Fibroblast of lung (primary cell): ENCODE measurements around the gene EIF1. TPM values are rescaled to one million over a fixed set of nuclear protein-coding genes. Genes with fewer than 3 reads are reported as not detected.
A peak's percentile ranks its signal among the peaks of the same experiment; 100 is the strongest.

Source experiments
- DNase-seq, 2 donors: peaks; one replicate each; pipeline versions ENCODE4 v3.0.0 to v3.0.0-alpha.2; 2010; ENCODE audit warnings: low read depth in 2 of 2
- H2AFZ ChIP-seq: 2 replicates; pipeline ENCODE4 v1.5.1; 2012; ENCODE audit warnings: low read length, control low read depth, inconsistent platforms
- H3K27ac ChIP-seq: 2 replicates; pipeline ENCODE4 v1.5.1; 2011; ENCODE audit warnings: low read length, control low read depth; ENCODE audit not compliant: insufficient read depth
- H3K27me3 ChIP-seq: 2 replicates; pipeline ENCODE4 v1.5.1; 2011; ENCODE audit warnings: mild to moderate bottlenecking, low read length; ENCODE audit not compliant: control insufficient read depth, insufficient read depth
- H3K36me3 ChIP-seq: 2 replicates; pipeline ENCODE4 v1.5.1; 2011; ENCODE audit warnings: low read length; ENCODE audit not compliant: control insufficient read depth, insufficient read depth
- H3K4me1 ChIP-seq: 2 replicates; pipeline ENCODE4 v1.5.1; 2011; ENCODE audit warnings: low read length; ENCODE audit not compliant: control insufficient read depth, insufficient read depth; ENCODE audit errors: extremely low read depth
- H3K4me2 ChIP-seq: 2 replicates; pipeline ENCODE4 v1.5.1; 2011; ENCODE audit warnings: low read length, control low read depth; ENCODE audit not compliant: insufficient read depth; ENCODE audit errors: extremely low read depth
- H3K4me3 ChIP-seq, 4 experiments: fragments of 200-600 bp in 1 of 4; sonication (generic) in 1 of 4; replicated peaks in 1 of 4; 2 replicates each; pipeline ENCODE4 v1.5.1; 2011 to 2016; ENCODE audit warnings: low read length in 4 of 4, low read depth in 3 of 4, mild to moderate bottlenecking in 3 of 4, control low read depth in 2 of 4, inconsistent platforms in 1 of 4, mixed read lengths in 1 of 4; ENCODE audit not compliant: insufficient read depth in 1 of 4; ENCODE audit errors: control extremely low read depth in 1 of 4
- H3K79me2 ChIP-seq: 2 replicates; pipeline ENCODE4 v1.5.1; 2012; ENCODE audit warnings: mild to moderate bottlenecking, low read length, inconsistent platforms; ENCODE audit not compliant: control insufficient read depth, insufficient read depth
- H3K9ac ChIP-seq: 2 replicates; pipeline ENCODE4 v1.5.1; 2011; ENCODE audit warnings: mild to moderate bottlenecking, low read length, control low read depth; ENCODE audit not compliant: insufficient read depth
- H3K9me3 ChIP-seq: 2 replicates; pipeline ENCODE4 v1.5.1; 2012; ENCODE audit warnings: low read depth, low read length; ENCODE audit not compliant: control insufficient read depth, insufficient read depth
- H4K20me1 ChIP-seq: 2 replicates; pipeline ENCODE4 v1.5.1; 2011; ENCODE audit warnings: low read length; ENCODE audit not compliant: control insufficient read depth, insufficient read depth; ENCODE audit errors: extremely low read depth
- EZH2 ChIP-seq: IDR thresholded peaks from 2 replicates; pipeline ENCODE4 v1.5.1; 2012; ENCODE audit warnings: low read length, control low read depth, mild to moderate bottlenecking; ENCODE audit errors: missing control alignments
- polyA plus RNA-seq, 2 donors: library from polyadenylated mRNA; depleted of rRNA in 1 of 2; stranded (reverse) in 1 of 2; unstranded in 1 of 2; fragments of >200 nt; gene quantifications; 2 replicates each; pipeline ENCODE4 v1.2.1, GENCODE V29; 2011 to 2012; ENCODE audit warnings: missing spikeins in 1 of 2
- total RNA-seq: library from RNA; depleted of rRNA; stranded (reverse); fragments of >200 nt; gene quantifications from 2 replicates; pipeline ENCODE4 v1.2.1, GENCODE V29; 2014
- TF ChIP-seq, protein P1 (sequence below), 2 donors: IDR thresholded peaks in 1 of 2; conservative IDR thresholded peaks in 1 of 2; 1 replicate in 1 of 2; 2 replicates in 1 of 2; pipeline ENCODE4 v1.5.1; 2011 to 2012; ENCODE audit warnings: low read length in 2 of 2, control low read depth in 1 of 2, inconsistent platforms in 1 of 2, low read depth in 1 of 2, mild to moderate bottlenecking in 1 of 2

Gene EIF1
- total and polyA plus RNA-seq, 2 donors (not counting 1 experiment from before 2014, with no cell fraction given): 145 to 256 TPM

DNA sequence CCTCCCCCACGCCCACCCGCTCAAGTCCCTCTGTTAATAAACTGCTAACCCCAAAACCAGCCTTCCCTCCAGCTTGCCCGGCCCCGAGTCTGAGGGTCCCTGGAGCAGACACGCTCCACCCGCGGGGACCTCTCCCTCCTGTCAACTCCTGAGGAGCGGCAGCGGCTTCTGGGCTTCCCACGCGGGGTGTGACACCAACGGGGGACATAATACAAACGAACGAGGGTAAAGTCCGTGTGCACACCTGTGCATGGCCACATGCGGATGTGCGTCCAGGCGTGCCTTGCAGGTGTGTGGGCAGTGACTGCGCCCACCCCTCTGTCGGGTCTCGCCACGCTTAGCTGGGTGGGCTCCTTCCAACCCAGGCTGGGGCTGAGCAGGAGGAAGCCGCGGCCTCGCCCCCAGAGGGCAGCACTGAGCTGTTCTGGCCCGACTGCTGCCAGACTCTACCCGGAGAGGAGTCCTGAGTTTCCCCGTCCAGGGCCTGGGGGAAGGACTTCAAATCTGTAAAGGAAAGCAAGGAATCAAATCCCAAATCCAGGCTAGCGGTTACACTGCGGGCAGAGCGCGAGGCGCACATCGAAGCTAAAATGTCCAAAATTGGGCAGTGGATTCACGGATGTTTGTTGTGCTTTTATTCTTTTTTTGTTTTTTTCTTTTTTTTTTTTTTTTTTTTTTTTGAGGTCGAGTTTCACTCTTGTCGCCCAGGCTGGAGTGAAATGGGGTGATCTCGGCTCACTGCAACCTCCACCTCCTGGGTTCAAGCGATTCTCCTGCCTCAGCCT is 40.1 kb upstream of the EIF1 start:
- peak; percentile 70 to 82 for DNase-seq
- no peaks in the 10 kb centered on the region for H4K20me1 ChIP-seq
- H3K9me3 ChIP-seq: no peaks in the 10 kb centered on the region
- H3K4me1 ChIP-seq: peaks cover 11% of the 10 kb centered on the region
- H3K27ac ChIP-seq: no peak overlapping the region
- peak overlapping the region; percentile 98 for H3K4me2 ChIP-seq
- H3K27me3 ChIP-seq: no peaks in the 10 kb centered on the region
- peak overlapping the region; percentile 98 for H2AFZ ChIP-seq
- no peaks in the 10 kb centered on the region for H3K79me2 ChIP-seq
- H3K4me3 ChIP-seq: peak overlapping the region; percentile 45 to 49 (median 48)
- peak overlapping the region; percentile 16 for H3K9ac ChIP-seq
- TF ChIP-seq, protein P1, sequence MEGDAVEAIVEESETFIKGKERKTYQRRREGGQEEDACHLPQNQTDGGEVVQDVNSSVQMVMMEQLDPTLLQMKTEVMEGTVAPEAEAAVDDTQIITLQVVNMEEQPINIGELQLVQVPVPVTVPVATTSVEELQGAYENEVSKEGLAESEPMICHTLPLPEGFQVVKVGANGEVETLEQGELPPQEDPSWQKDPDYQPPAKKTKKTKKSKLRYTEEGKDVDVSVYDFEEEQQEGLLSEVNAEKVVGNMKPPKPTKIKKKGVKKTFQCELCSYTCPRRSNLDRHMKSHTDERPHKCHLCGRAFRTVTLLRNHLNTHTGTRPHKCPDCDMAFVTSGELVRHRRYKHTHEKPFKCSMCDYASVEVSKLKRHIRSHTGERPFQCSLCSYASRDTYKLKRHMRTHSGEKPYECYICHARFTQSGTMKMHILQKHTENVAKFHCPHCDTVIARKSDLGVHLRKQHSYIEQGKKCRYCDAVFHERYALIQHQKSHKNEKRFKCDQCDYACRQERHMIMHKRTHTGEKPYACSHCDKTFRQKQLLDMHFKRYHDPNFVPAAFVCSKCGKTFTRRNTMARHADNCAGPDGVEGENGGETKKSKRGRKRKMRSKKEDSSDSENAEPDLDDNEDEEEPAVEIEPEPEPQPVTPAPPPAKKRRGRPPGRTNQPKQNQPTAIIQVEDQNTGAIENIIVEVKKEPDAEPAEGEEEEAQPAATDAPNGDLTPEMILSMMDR (conservative IDR thresholded peaks at IDR 0.05 in 1 of 2, IDR thresholded peaks at IDR 0.05 in 1 of 2; ENCODE audit: low read depth in 1 of 2, low read length in 2 of 2): peak; percentile 88 to 89
- TF ChIP-seq EZH2: no peak
- no peaks in the 10 kb centered on the region for H3K36me3 ChIP-seq

DNA sequence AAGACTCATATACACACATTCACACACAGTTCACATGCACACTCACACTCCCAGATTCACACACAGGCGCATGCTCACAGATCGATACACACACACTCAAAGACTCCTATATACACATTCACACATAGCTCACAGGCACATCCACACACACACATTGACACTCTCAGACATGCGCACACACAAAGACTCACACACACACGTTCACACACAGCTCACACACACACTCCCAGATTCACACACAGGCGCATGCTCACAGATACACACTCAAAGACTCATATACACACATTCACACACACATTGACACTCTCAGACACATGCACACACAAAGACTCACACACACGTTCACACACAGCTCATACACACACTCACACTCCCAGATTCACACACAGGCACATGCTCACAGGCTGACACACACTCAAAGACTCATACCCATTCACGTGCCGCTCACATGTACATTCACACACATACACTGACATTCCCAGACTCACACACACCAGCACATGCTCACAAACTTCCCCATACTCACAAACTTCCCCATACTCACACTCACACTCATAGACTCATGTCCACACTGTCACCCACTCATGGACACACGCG is 38.7 kb upstream of the EIF1 start:
- no peaks in the 10 kb centered on the region for H3K36me3 ChIP-seq
- no peak for DNase-seq
- peaks cover 11% of the 10 kb centered on the region for H3K4me1 ChIP-seq
- no peak overlapping the region for H3K27ac ChIP-seq
- no peaks in the 10 kb centered on the region for H3K27me3 ChIP-seq
- no peak overlapping the region for H3K4me3 ChIP-seq
- no peak overlapping the region for H2AFZ ChIP-seq
- no peaks in the 10 kb centered on the region for H3K9me3 ChIP-seq
- no peak overlapping the region for H3K9ac ChIP-seq
- H3K4me2 ChIP-seq: no peak overlapping the region
- H3K79me2 ChIP-seq: no peaks in the 10 kb centered on the region
- TF ChIP-seq, protein P1 (conservative IDR thresholded peaks at IDR 0.05 in 1 of 2, IDR thresholded peaks at IDR 0.05 in 1 of 2; ENCODE audit: low read depth in 1 of 2, low read length in 2 of 2): no peak
- no peak for TF ChIP-seq EZH2
- H4K20me1 ChIP-seq: no peaks in the 10 kb centered on the region

- H3K36me3 ChIP-seq: no peaks in the 10 kb centered on the region
- H3K4me1 ChIP-seq: peaks cover 8% of the 10 kb centered on the region
- H3K27me3 ChIP-seq: no peaks in the 10 kb centered on the region
- no peak overlapping the region for H3K27ac ChIP-seq
- no peak overlapping the region for H3K4me2 ChIP-seq
- no peak for TF ChIP-seq EZH2
- TF ChIP-seq, protein P1 (conservative IDR thresholded peaks at IDR 0.05 in 1 of 2, IDR thresholded peaks at IDR 0.05 in 1 of 2; ENCODE audit: low read depth in 1 of 2, low read length in 2 of 2): no peak
- H3K9ac ChIP-seq: no peak overlapping the region
- H4K20me1 ChIP-seq: no peaks in the 10 kb centered on the region
- no peak for DNase-seq
- H3K4me3 ChIP-seq: no peak overlapping the region
- H2AFZ ChIP-seq: no peak overlapping the region
- H3K79me2 ChIP-seq: no peaks in the 10 kb centered on the region
- H3K9me3 ChIP-seq: no peaks in the 10 kb centered on the region
These were observed 37.7 kb upstream of the EIF1 start for GRCh38 chr17:41650794-41651624.
